Measurements from ENCODE around the gene IL2RG.
A peak's percentile ranks its signal among the peaks of the same experiment; 100 is the strongest.

The IL2RG gene

DNA sequence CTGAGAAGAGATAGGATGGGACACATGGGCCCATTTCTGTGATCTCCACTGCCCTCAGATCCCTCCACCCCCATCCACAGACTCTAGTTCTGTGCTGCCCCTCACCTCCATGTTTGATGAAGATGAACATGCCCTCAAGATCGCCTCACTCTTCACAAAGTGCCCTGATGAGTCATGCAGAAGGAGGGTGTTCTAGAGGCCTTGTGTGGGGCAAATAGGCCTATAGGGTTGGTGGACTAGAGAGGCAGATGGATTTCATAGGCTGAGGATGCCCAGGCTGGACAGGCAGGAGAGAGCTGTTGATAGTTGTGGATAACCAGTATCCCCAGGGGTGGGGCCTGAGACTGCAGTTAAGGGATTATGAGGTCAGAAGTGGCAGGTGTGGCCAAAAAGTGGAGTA is 5.0 kb downstream of the IL2RG start, which contains the start of gene CXorf65:
Gene CXorf65 (minus strand): TSS at position 314 of the 400 bp plus-strand sequence. CDS start 184 bp downstream, at position 130.
- Histone ChIP-seq H3K4me2 (peak within 1 kb of the TSS; percentile 49 to 89 (median 79)), H3K36me3 (no peaks in the 10 kb centered on the region), H3K27ac (peak within 1 kb of the TSS in 10 of 11 experiments; percentile 35 to 88 (median 85); a peak in 17 of 22 replicates), H4K20me1 (peaks cover 0 to 4% (median 0%) of the 10 kb centered on the region in 11 experiments; a peak in 1 of 22 replicates), H3K9ac (peak within 1 kb of the TSS in 9 of 11 experiments; percentile 3 to 76 (median 63); a peak in 15 of 22 replicates), H3K27me3 (peaks cover 74 to 100% (median 96%) of the 10 kb centered on the region in 11 experiments), H3K4me3 (peak within 1 kb of the TSS in 2 of 10 experiments; percentile 51 to 59; a peak in 1 of 20 replicates), H3K4me1 (peaks cover 87 to 100% (median 95%) of the 10 kb centered on the region in 10 experiments), H3K9me3 (replicated peaks in 1 of 11) (no peaks in the 10 kb centered on the region)
- TF ChIP-seq Cebpa-rat (IDR thresholded peaks at IDR 0.05) = no peak

DNA sequence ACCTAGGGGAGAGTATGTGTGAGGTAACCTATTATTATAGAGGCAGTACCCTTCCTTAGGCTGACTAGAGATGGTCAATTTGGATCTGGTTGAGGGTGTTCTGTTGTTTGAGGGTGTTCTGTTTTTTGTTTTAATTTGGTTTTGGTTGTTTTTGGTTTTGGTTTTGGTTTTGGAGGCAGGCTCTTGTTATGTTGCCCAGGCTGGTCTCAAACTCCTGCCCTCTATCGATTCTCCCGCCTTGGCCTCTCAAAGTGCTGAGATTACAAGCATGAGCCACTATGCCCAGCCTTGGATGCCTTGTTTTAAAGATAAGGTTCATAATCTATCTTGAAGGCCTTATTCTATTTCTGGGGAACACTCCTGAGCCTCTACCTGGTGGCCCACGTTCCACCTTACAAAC is 5.7 kb downstream of the IL2RG start:
- no peak overlapping the region for H3K9ac ChIP-seq
- H4K20me1 ChIP-seq = peaks cover 0 to 4% (median 0%) of the 10 kb centered on the region in 11 experiments; a peak in 1 of 22 replicates
- no peaks in the 10 kb centered on the region for H3K9me3 ChIP-seq (replicated peaks in 1 of 11)
- TF ChIP-seq Cebpa-rat (IDR thresholded peaks at IDR 0.05) = no peak
- peaks cover 74 to 100% (median 96%) of the 10 kb centered on the region in 11 experiments for H3K27me3 ChIP-seq
- peak overlapping the region in 10 of 11 experiments; percentile 37 to 89 (median 80); a peak in 16 of 22 replicates for H3K4me2 ChIP-seq
- H3K4me1 ChIP-seq = peaks cover 87 to 100% (median 94%) of the 10 kb centered on the region in 10 experiments
- H3K4me3 ChIP-seq = no peak overlapping the region
- H3K36me3 ChIP-seq = no peaks in the 10 kb centered on the region
- peak overlapping the region in 6 of 11 experiments; percentile 56 to 88 (median 85); a peak in 12 of 22 replicates for H3K27ac ChIP-seq

DNA sequence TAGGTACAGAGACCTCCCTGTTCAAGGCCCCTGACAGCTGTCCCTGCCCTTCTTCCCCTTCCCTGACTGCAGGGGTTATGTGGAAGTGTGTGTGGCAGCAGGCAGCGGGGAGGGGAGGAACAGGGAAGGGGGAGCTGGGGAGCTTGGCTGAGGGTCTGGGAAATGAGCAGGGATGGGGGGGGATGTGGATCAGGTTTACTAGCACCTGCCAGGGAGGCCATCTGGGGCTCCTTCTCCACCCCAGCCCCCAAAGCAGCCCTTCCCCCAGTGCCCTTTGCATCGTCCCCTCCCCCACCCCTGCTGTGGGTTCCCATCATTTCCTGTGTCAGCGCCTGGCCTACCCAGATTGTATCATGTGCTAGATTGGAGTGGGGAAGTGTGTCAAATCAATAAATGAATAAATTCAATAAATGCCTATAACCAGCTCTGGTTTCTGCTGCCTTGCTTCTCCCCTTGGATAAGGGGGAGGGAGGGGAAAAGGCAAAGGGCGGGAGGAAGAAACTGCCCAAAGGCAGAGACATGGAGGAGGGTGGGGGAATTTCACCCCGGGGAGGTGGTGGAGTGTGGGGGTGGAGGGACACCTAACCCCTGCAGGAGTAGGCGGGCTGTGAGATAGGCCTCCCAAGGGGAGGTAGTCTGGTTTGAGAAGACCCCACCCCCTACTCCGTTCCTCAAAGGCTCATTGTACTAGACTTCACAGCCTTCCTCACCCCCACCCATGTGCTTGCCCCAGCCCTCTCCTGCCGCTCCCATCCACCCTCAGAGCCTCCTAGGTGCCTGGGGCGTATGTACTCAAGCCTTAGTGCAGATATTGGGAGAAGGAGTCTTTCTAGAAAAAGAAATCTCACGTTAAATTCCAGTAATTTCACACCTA is 8.0 kb downstream of the IL2RG start:
- peaks cover 68 to 90% (median 82%) of the 10 kb centered on the region in 10 experiments for H3K4me1 ChIP-seq
- H3K9ac ChIP-seq = peak overlapping the region; percentile 52 to 79 (median 72); a peak in 19 of 22 replicates
- H3K4me3 ChIP-seq = peak overlapping the region in 8 of 10 experiments; percentile 25 to 57 (median 49); a peak in 15 of 20 replicates
- H3K9me3 ChIP-seq (replicated peaks in 1 of 11) = no peaks in the 10 kb centered on the region
- H3K27me3 ChIP-seq = peaks cover 71 to 100% (median 95%) of the 10 kb centered on the region in 11 experiments
- H3K27ac ChIP-seq = peak overlapping the region; percentile 70 to 88 (median 85); a peak in 21 of 22 replicates
- no peaks in the 10 kb centered on the region for H3K36me3 ChIP-seq
- H4K20me1 ChIP-seq = peaks cover 0 to 11% (median 0%) of the 10 kb centered on the region in 11 experiments; a peak in 3 of 22 replicates
- H3K4me2 ChIP-seq = peak overlapping the region; percentile 43 to 89 (median 81)
- no peak for TF ChIP-seq Cebpa-rat (IDR thresholded peaks at IDR 0.05)

DNA sequence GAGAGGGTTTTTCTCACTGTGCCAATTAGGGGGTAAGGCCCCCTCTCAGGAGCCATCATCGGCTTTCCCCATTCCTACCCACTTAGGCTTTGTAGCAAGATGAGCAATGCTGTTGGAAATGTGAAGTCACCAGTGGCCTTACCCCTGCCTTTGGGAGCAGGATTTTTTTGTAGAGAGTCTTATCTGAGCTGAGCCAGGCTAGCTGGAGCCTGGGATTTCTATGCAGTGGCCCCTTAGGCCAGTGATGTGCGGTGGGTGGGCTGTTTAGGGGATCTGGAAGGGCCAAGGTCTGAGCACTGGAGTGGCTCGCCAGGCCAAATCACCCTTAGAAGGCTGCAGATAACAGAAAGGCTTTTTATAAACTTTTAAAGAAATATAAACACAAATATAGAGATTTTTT is 9.1 kb downstream of the IL2RG start:
- Histone ChIP-seq H3K27ac (peak overlapping the region in 10 of 11 experiments; percentile 70 to 88 (median 85); a peak in 17 of 22 replicates), H3K4me3 (no peak overlapping the region), H3K9me3 (replicated peaks in 1 of 11) (no peaks in the 10 kb centered on the region), H3K9ac (peak overlapping the region in 8 of 11 experiments; percentile 8 to 79 (median 72); a peak in 7 of 22 replicates), H3K4me1 (peaks cover 65 to 90% (median 80%) of the 10 kb centered on the region in 10 experiments), H3K27me3 (peaks cover 71 to 100% (median 95%) of the 10 kb centered on the region in 11 experiments), H3K36me3 (no peaks in the 10 kb centered on the region), H3K4me2 (peak overlapping the region in 9 of 11 experiments; percentile 5 to 83 (median 65); a peak in 13 of 22 replicates), H4K20me1 (peaks cover 0 to 16% (median 0%) of the 10 kb centered on the region in 11 experiments; a peak in 5 of 22 replicates)
- no peak for TF ChIP-seq Cebpa-rat (IDR thresholded peaks at IDR 0.05)

DNA sequence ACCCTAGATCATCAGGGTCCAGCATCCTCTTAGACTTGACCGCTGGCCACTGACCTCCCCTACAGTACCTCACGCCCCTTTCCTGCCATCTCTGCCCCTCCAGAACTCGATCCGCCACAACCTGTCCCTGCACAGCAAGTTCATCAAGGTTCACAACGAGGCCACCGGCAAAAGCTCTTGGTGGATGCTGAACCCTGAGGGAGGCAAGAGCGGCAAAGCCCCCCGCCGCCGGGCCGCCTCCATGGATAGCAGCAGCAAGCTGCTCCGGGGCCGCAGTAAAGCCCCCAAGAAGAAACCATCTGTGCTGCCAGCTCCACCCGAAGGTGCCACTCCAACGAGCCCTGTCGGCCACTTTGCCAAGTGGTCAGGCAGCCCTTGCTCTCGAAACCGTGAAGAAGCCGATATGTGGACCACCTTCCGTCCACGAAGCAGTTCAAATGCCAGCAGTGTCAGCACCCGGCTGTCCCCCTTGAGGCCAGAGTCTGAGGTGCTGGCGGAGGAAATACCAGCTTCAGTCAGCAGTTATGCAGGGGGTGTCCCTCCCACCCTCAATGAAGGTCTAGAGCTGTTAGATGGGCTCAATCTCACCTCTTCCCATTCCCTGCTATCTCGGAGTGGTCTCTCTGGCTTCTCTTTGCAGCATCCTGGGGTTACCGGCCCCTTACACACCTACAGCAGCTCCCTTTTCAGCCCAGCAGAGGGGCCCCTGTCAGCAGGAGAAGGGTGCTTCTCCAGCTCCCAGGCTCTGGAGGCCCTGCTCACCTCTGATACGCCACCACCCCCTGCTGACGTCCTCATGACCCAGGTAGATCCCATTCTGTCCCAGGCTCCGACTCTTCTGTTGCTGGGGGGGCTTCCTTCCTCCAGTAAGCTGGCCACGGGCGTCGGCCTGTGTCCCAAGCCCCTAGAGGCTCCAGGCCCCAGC is 10.5 kb downstream of the IL2RG start:
- H3K9ac ChIP-seq = peak overlapping the region in 1 of 11 experiments; percentile 9; a peak in 2 of 22 replicates

DNA sequence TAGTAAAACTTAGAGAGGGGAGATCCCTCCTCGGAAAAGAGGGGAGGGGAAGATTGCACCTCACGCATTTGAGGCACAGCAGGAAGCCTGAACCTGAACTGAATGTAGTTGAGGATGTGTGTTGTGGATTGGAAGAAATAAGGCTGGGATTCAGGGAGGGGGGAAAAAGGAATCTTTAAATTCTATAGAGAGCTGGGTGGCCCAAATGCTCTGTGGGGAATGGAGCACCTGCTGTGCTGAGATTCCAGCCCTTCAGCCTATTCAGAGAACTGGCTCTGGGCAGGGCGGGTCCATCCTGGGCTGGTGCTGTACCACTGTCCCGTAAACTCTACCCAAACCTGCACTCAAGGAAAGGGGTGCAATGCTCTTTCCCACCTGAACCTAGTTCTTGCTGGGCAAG is 11.6 kb downstream of the IL2RG start:
- Histone ChIP-seq H3K4me3 (no peak overlapping the region), H3K27me3 (peaks cover 86 to 98% (median 95%) of the 10 kb centered on the region in 11 experiments), H3K9ac (no peak overlapping the region), H4K20me1 (peaks cover 0 to 16% (median 0%) of the 10 kb centered on the region in 11 experiments; a peak in 6 of 22 replicates), H3K27ac (no peak overlapping the region), H3K4me2 (peak overlapping the region in 3 of 11 experiments; percentile 1 to 84 (median 82); a peak in 2 of 22 replicates), H3K9me3 (replicated peaks in 1 of 11) (no peaks in the 10 kb centered on the region), H3K36me3 (no peaks in the 10 kb centered on the region), H3K4me1 (peaks cover 46 to 70% (median 60%) of the 10 kb centered on the region in 10 experiments)
- TF ChIP-seq Cebpa-rat (IDR thresholded peaks at IDR 0.05) = no peak

More for the DNA sequence above, 10.5 kb downstream of the IL2RG start:
- peaks cover 52 to 75% (median 66%) of the 10 kb centered on the region in 10 experiments for H3K4me1 ChIP-seq
- peaks cover 0 to 16% (median 0%) of the 10 kb centered on the region in 11 experiments; a peak in 6 of 22 replicates for H4K20me1 ChIP-seq
- peaks cover 80 to 99% (median 94%) of the 10 kb centered on the region in 11 experiments for H3K27me3 ChIP-seq
- H3K36me3 ChIP-seq = no peaks in the 10 kb centered on the region
- no peak overlapping the region for H3K4me3 ChIP-seq
- no peak for TF ChIP-seq Cebpa-rat (IDR thresholded peaks at IDR 0.05)
- peak overlapping the region in 2 of 11 experiments; percentile 6 to 83; a peak in 3 of 22 replicates for H3K4me2 ChIP-seq
- H3K9me3 ChIP-seq (replicated peaks in 1 of 11) = no peaks in the 10 kb centered on the region
- H3K27ac ChIP-seq = peak overlapping the region in 3 of 11 experiments; percentile 13 to 88 (median 87); a peak in 2 of 22 replicates

DNA sequence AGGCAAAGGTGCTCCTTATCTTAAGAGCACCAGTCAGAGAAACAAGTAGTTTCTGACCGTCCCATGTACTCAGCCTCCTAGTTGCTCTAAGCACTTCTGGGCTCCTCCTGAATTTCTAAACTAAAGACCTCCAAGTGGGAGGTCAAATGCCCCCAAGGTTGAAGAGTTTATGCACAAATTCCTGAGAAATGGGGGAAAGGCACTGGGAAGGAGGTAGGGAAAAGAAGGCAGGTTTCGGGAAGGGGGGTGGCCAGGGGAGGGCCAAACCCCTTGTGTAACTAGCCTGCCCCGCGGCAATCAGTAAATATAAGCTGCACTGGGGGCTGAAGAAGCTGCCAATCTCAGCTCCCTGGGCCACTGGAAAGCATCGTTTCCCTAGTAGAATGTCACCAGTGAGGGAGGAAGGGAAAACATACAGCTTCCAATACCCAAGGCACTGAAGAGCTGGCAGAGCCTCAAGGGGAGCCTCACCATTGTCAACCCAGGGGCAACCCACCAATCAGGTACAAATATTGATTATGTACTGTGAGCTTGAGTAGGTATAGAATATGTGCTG is 12.3 kb downstream of the IL2RG start:
- peaks cover 44 to 65% (median 57%) of the 10 kb centered on the region in 10 experiments for H3K4me1 ChIP-seq

More for the DNA sequence above, 12.3 kb downstream of the IL2RG start:
- Histone ChIP-seq H4K20me1 (peaks cover 0 to 16% (median 0%) of the 10 kb centered on the region in 11 experiments; a peak in 6 of 22 replicates), H3K27ac (no peak overlapping the region), H3K4me2 (peak overlapping the region in 10 of 11 experiments; percentile 1 to 88 (median 40); a peak in 16 of 22 replicates), H3K27me3 (peaks cover 85 to 98% (median 94%) of the 10 kb centered on the region in 11 experiments), H3K4me3 (no peak overlapping the region), H3K9ac (peak overlapping the region in 2 of 11 experiments; percentile 1 to 7; a peak in 2 of 22 replicates), H3K9me3 (replicated peaks in 1 of 11) (no peaks in the 10 kb centered on the region), H3K36me3 (no peaks in the 10 kb centered on the region)
- TF ChIP-seq Cebpa-rat (IDR thresholded peaks at IDR 0.05) = no peak
